HG03520 (cell line): ENCODE data around the gene MINK1.

Experiments used
- ATAC-seq: cut with Tn5 transposase; IDR thresholded peaks from one replicate; pipeline ENCODE4 v1.9.1; 2021; ENCODE audit warnings: mild to moderate bottlenecking, moderate library complexity; ENCODE audit not compliant: unreplicated experiment

MINK1 gene

GRCh38 chr17:4833178-4833940 lies at the start of gene MINK1:
Gene MINK1, plus strand, starts transcription at chr17:4833340. Its CDS starts 244 bp downstream, at chr17:4833584.
- ATAC-seq: peak; percentile 91

DNA sequence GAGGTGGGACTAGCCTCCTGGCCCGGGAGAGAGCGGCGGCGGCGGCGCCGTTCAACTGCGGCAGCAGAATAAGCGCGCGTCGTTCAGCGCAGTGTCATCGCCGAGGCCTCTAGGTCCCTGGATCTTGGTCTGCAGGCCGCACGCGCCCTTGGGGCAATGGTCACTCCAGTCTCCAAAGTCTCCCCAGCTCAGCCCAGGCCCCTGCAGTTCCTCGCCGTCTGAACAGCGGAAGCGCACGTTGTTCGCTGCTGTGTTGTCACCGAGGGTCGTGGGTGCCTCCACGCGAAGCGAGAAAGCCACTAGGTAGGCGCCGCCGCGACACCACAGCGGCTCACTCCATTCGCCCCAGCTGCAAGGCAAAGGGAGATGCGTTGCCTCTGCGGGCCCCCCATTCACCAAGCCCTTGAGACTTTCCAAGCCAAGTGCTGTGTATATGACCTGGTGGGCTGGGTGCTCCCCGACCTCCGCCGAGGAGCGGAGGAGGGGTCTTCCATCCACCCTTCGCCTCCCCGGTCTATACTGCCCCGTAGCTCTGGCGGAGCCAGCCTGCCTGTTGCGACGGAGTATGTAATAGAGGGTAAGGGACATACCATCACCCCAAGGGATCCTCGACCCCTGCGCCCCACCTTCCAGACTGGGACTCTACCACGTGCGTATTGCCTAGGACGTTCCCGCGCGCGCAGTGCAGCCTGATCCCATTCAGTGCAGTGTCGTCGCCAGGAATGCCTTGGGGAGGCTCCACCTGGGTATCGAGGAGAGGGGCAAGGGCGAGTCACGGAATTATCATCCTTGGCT lies 47.6 kb upstream of the MINK1 start:
- no peak for ATAC-seq

DNA sequence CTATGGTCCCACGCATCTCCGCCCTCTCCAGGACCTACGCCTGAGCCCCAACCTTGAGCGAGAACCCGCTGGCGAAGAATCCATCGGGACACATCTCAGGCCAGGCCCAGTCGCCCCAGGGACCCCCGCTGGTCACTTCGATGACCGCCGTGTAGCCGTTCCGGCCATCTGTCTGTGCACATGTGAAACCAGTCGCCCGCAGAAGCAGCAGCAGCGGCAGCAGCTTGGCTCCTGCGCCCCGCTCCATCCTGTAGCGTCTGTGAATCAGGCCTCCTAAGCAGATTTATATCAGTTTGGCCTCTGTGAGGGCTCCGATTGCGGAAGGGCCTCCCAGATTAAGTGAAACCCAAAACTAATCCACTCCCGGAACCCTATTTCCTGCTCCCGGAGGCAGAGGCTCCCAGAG lies 47.0 kb upstream of the MINK1 start, which contains the start of gene VMO1:
Gene VMO1, minus strand, starts transcription at position 259 of the 406 bp plus-strand sequence. Its CDS starts 12 bp downstream, at position 247.
- ATAC-seq: no peak

DNA sequence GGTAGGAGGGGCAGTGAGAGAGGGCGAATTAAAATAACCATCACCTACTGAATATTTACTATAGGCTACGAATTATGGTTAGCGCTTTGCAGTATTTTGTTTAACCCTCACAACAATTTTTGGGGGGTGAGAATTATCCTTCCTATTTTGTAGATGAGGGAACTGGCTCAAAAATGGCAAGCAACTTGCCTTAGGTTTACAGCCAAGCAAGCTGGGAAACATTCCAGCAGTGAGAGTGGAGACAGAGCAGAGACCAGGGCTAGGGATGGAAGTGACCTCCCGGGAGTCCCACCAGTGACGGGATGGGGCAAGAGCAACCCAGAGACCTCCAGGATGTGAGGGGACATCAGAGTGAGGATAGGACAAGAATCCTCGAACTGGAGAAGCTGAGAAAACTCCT lies 46.6 kb upstream of the MINK1 start:
- no peak for ATAC-seq

DNA sequence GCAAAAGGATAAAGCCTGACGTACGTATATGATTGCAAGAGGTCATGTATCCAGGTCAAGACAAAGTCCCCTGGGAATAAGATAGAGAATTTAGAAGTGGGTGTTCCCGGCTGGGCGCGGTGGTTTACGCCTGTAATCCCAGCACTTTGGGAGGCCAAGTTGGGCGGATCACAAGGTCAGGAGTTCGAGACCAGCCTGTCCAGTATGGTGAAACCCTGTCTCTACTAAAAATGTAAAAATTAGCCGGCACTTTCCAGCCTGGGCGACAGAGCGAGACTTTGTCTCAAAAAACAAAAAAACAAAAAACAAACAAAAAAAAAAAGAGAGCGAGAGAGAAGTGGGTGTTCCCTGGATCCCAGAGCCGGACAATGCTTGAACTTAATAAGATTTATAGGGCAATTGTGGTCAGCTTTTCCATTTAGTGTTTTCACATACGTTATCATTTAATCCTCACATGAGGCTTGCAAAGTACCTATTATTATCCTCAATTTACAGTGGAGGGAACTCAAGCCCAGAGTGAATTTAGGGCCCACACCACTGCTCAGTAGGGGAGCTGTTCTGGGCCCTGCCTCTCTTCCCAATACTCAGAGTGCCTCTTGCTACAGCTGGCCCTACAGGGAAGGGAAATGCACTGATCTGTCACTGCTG lies 44.9 kb upstream of the MINK1 start:
- ATAC-seq: no peak

GRCh38 chr17:4788807-4789700 lies 44.1 kb upstream of the MINK1 start, which contains the start of gene GLTPD2:
Gene GLTPD2, plus strand, starts transcription at chr17:4788964. Its CDS starts 48 bp downstream, at chr17:4789012.
- ATAC-seq: no peak

GRCh38 chr17:4789701-4789950 lies 43.5 kb upstream of the MINK1 start:
- no peak for ATAC-seq

DNA sequence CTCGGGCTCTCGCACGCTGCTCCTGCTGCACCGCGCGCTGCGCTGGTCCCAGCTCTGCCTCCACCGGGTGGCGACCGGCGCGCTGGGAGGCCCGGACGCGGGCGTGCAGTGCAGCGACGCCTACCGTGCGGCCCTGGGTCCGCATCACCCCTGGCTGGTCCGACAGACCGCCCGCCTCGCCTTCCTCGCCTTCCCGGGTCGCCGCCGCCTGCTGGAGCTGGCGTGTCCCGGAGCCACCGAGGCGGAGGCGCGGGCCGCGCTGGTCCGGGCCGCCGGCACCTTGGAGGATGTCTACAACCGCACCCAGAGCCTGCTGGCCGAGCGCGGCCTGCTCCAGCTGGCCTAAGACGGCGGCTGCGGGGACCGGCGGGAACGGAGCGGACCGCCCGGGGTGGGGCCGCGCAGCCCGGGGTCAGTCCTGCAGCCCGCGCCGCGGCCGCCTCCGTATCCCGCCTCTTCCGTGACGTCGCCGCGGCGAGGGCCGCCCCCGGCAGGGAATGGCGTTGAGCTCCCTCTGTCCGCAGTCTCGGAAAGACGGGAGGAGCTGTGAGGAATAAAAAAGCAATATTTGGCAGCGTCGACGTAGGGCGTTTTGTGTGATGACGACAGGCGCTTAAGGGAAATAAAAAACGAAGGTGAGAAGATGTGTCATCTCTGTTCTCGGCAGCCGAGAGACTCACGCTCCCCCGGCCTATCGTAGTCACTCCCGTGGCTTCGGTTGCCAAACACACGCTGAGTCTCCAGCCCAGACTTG lies 43.0 kb upstream of the MINK1 start:
- peak; percentile 85 for ATAC-seq

- no peak for ATAC-seq
These were observed 42.4 kb upstream of the MINK1 start for GRCh38 chr17:4790705-4791088.

DNA sequence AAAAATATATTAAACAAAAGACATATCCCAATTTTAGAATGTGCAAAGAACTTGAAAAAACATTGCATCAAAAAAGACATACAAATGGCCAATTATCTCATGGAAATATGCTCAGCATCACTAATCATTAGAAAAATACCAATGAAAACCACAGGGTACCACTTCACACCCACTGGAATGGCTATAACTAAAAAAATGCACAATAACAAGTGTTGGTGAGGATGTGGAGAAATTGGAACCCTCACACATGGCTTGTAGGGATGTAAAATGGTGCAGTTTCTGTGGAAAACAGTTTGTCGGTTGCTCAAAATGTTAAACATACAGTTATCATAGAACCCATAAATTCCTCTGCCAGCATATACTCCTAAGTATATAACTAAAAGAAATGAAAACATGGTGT lies 38.0 kb upstream of the MINK1 start:
- ATAC-seq: no peak

- ATAC-seq: no peak
These were observed 36.6 kb upstream of the MINK1 start for GRCh38 chr17:4796552-4796920.

- ATAC-seq: no peak
These were observed 32.5 kb upstream of the MINK1 start for GRCh38 chr17:4800462-4801196.

- ATAC-seq: no peak
These were observed 30.9 kb upstream of the MINK1 start, which contains the start of gene C17orf114 for GRCh38 chr17:4802228-4802627. Gene C17orf114, minus strand, starts transcription at chr17:4802328.

GRCh38 chr17:4806456-4806776 lies 26.7 kb upstream of the MINK1 start:
- no peak for ATAC-seq

DNA sequence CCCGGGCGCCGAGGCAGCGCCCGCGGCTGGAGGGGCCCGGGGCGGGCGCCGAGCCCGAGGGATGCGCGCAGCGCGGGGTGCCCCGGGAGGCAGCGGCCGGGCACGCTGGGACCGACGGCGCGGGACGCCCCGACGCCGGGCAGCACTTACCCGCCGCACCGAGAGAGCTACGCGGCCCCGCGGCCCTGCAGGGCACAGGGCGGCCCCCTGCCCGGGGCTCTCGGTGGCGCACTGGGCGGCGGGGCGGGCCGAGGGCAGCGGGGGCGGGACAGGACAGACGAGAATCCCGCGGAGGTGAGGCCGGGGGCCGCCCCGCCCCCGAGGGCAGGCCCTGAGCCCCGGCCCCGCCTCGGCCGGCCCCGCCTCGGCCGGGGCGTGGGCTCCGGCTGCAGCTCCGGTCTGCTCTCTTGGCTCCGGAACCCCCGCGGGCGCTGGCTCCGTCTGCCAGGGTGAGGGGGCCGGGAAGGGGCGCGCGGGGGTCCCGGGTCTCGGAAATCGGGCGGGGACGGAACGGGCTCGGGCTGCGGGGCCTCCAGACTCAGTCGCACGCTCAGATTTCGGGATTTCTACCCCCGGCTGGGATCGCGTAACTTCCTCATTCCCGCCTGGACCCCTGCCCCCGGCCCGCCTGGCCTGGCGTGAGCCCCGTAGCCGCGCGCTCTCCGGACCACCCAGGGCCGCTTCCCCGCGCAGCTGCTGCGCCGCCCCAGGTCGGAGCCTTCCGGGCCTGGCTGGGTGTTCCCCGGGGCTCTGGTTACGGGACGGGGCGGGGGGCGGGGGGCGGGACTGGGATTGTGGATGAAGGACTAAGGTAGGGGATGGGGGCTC lies 26.1 kb upstream of the MINK1 start, which contains the start of gene PLD2:
Gene PLD2, plus strand, starts transcription at position 376 of the 828 bp plus-strand sequence. CDS start 621 bp downstream, outside the sequence.
- ATAC-seq: peak; percentile 81

GRCh38 chr17:4807605-4808377 lies 25.3 kb upstream of the MINK1 start:
- no peak for ATAC-seq

DNA sequence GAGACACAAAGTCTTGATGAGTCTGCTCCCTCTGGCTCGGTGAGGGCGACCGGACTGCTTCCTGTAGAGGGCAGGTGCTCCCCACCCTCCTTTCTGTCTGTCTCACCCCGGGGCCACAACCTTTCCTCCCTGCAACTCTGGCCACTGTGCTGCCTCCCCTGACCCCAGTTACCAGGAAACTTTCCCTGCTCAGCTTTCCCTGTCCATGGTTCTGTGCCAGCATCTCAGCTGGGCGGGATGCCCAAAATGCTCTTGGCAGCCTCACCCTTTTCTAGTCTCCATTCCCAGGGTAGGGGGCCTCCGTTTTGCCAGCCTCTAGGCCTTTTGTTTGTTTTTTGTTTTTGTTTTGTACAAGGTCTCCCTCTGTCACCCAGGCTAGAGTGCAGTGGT lies 24.8 kb upstream of the MINK1 start:
- ATAC-seq: no peak
